ENCODE data around the gene RAB11FIP3.
"Not testable (repeated sequence)": the region's sequence is repeated elsewhere in the genome, so short reads cannot be mapped to it uniquely, and the experiment has no call there.

RAB11FIP3 gene

GRCh38 chr16:468068-468821 is 42.8 kb downstream of the RAB11FIP3 start:
- DNase-seq: no peak

GRCh38 chr16:469459-469858 is 44.0 kb downstream of the RAB11FIP3 start:
- not testable (repeated sequence) for DNase-seq

- DNase-seq: no peak
These were observed 45.0 kb downstream of the RAB11FIP3 start for GRCh38 chr16:470418-470817.

- no peak for DNase-seq
These were observed 46.1 kb downstream of the RAB11FIP3 start for GRCh38 chr16:471353-472198.

GRCh38 chr16:472199-472504 is 46.7 kb downstream of the RAB11FIP3 start:
- no peak for DNase-seq

- no peak for DNase-seq
These were observed 47.9 kb downstream of the RAB11FIP3 start for GRCh38 chr16:473046-474043.

- no peak for DNase-seq
These were observed 49.1 kb downstream of the RAB11FIP3 start for GRCh38 chr16:474420-475122.

GRCh38 chr16:476039-476438 is 50.6 kb downstream of the RAB11FIP3 start:
- DNase-seq: no peak

- DNase-seq: no peak
These were observed 52.1 kb downstream of the RAB11FIP3 start for GRCh38 chr16:477301-478157.

GRCh38 chr16:478287-478686 is 52.8 kb downstream of the RAB11FIP3 start:
- DNase-seq: not testable (repeated sequence)

GRCh38 chr16:482468-483185 is 57.2 kb downstream of the RAB11FIP3 start:
- no peak for DNase-seq

- no peak for DNase-seq
These were observed 58.1 kb downstream of the RAB11FIP3 start for GRCh38 chr16:483341-484075.

- no peak for DNase-seq
These were observed 64.2 kb downstream of the RAB11FIP3 start for GRCh38 chr16:489606-490005.

GRCh38 chr16:490768-491167 is 65.3 kb downstream of the RAB11FIP3 start:
- DNase-seq: no peak

- DNase-seq: no peak
These were observed 65.9 kb downstream of the RAB11FIP3 start for GRCh38 chr16:491220-491919.

GRCh38 chr16:492211-492875 is 66.9 kb downstream of the RAB11FIP3 start:
- no peak for DNase-seq

GRCh38 chr16:494676-495075 is 69.2 kb downstream of the RAB11FIP3 start:
- DNase-seq: not testable (repeated sequence)

- DNase-seq: no peak
These were observed 69.8 kb downstream of the RAB11FIP3 start for GRCh38 chr16:495127-495748.

All from NCI-H1048 (cell line).